ENCODE measurements around the gene CNTN1.
A peak's percentile ranks its signal among the peaks of the same experiment; 100 is the strongest.

Gene CNTN1

GRCh38 chr12:40648519-40648918 is 43.7 kb upstream of the CNTN1 start:
- Histone ChIP-seq H3K4me3 (no peak overlapping the region), H3K9ac (ENCODE audit: insufficient read length) (no peak overlapping the region), H3K36me3 (ENCODE audit: insufficient read depth, low read length) (no peaks in the 10 kb centered on the region), H3K27ac (no peak overlapping the region), H3K9me3 (ENCODE audit: low read depth, low read length) (no peaks in the 10 kb centered on the region)
- no peak for DNase-seq (ENCODE audit: low read depth, low spot score)
- TF ChIP-seq EZH2 (IDR thresholded peaks at IDR 0.05): no peak
- no peak for TF ChIP-seq POLR2AphosphoS5 (IDR thresholded peaks at IDR 0.05; ENCODE audit: borderline replicate concordance, low read depth, low read length)
- TF ChIP-seq FOXP2 (optimal IDR thresholded peaks at IDR 0.05; ENCODE audit: control extremely low read depth, extremely low read length, insufficient read depth): no peak

- TF ChIP-seq FOXP2 (optimal IDR thresholded peaks at IDR 0.05; ENCODE audit: control extremely low read depth, extremely low read length, insufficient read depth) (no peak), POLR2AphosphoS5 (IDR thresholded peaks at IDR 0.05; ENCODE audit: borderline replicate concordance, low read depth, low read length) (no peak), EZH2 (IDR thresholded peaks at IDR 0.05) (no peak)
- DNase-seq (ENCODE audit: low read depth, low spot score): no peak
- Histone ChIP-seq H3K9ac (ENCODE audit: insufficient read length) (no peak overlapping the region), H3K4me3 (no peak overlapping the region), H3K9me3 (ENCODE audit: low read depth, low read length) (no peaks in the 10 kb centered on the region), H3K36me3 (ENCODE audit: insufficient read depth, low read length) (no peaks in the 10 kb centered on the region), H3K27ac (no peak overlapping the region)
Measured at GRCh38 chr12:40650038-40650704, 42.1 kb upstream of the CNTN1 start.

- H3K27ac ChIP-seq: no peak overlapping the region
- no peaks in the 10 kb centered on the region for H3K9me3 ChIP-seq (ENCODE audit: low read depth, low read length)
- TF ChIP-seq FOXP2 (optimal IDR thresholded peaks at IDR 0.05; ENCODE audit: control extremely low read depth, extremely low read length, insufficient read depth) (no peak), POLR2AphosphoS5 (IDR thresholded peaks at IDR 0.05; ENCODE audit: borderline replicate concordance, low read depth, low read length) (no peak), EZH2 (IDR thresholded peaks at IDR 0.05) (no peak)
- no peak for DNase-seq (ENCODE audit: low read depth, low spot score)
- H3K9ac ChIP-seq (ENCODE audit: insufficient read length): no peak overlapping the region
- no peak overlapping the region for H3K4me3 ChIP-seq
- H3K36me3 ChIP-seq (ENCODE audit: insufficient read depth, low read length): no peaks in the 10 kb centered on the region
Measured at GRCh38 chr12:40655451-40655850, 36.8 kb upstream of the CNTN1 start.

- Histone ChIP-seq H3K9ac (ENCODE audit: insufficient read length) (no peak overlapping the region), H3K9me3 (ENCODE audit: low read depth, low read length) (peaks cover 2% of the 10 kb centered on the region; the same call in 1 of the 2 replicates), H3K36me3 (ENCODE audit: insufficient read depth, low read length) (no peaks in the 10 kb centered on the region), H3K4me3 (no peak overlapping the region), H3K27ac (no peak overlapping the region)
- TF ChIP-seq FOXP2 (optimal IDR thresholded peaks at IDR 0.05; ENCODE audit: control extremely low read depth, extremely low read length, insufficient read depth) (no peak), POLR2AphosphoS5 (IDR thresholded peaks at IDR 0.05; ENCODE audit: borderline replicate concordance, low read depth, low read length) (no peak), EZH2 (IDR thresholded peaks at IDR 0.05) (no peak)
- DNase-seq (ENCODE audit: low read depth, low spot score): no peak
Measured at GRCh38 chr12:40662366-40662765, 29.9 kb upstream of the CNTN1 start.

- H3K27ac ChIP-seq: no peak overlapping the region
- no peak overlapping the region for H3K4me3 ChIP-seq
- peaks cover 2% of the 10 kb centered on the region; the same call in 1 of the 2 replicates for H3K9me3 ChIP-seq (ENCODE audit: low read depth, low read length)
- H3K36me3 ChIP-seq (ENCODE audit: insufficient read depth, low read length): no peaks in the 10 kb centered on the region
- no peak for TF ChIP-seq FOXP2 (optimal IDR thresholded peaks at IDR 0.05; ENCODE audit: control extremely low read depth, extremely low read length, insufficient read depth)
- no peak for TF ChIP-seq EZH2 (IDR thresholded peaks at IDR 0.05)
- TF ChIP-seq POLR2AphosphoS5 (IDR thresholded peaks at IDR 0.05; ENCODE audit: borderline replicate concordance, low read depth, low read length): no peak
- DNase-seq (ENCODE audit: low read depth, low spot score): no peak
- no peak overlapping the region for H3K9ac ChIP-seq (ENCODE audit: insufficient read length)
Measured at GRCh38 chr12:40663781-40664180, 28.5 kb upstream of the CNTN1 start.

- Histone ChIP-seq H3K9ac (ENCODE audit: insufficient read length) (no peak overlapping the region), H3K36me3 (ENCODE audit: insufficient read depth, low read length) (no peaks in the 10 kb centered on the region), H3K9me3 (ENCODE audit: low read depth, low read length) (peaks cover 2% of the 10 kb centered on the region; the same call in 1 of the 2 replicates), H3K4me3 (no peak overlapping the region), H3K27ac (no peak overlapping the region)
- TF ChIP-seq EZH2 (IDR thresholded peaks at IDR 0.05) (no peak), POLR2AphosphoS5 (IDR thresholded peaks at IDR 0.05; ENCODE audit: borderline replicate concordance, low read depth, low read length) (no peak), FOXP2 (optimal IDR thresholded peaks at IDR 0.05; ENCODE audit: control extremely low read depth, extremely low read length, insufficient read depth) (no peak)
- DNase-seq (ENCODE audit: low read depth, low spot score): no peak
Measured at GRCh38 chr12:40668099-40668529, 24.1 kb upstream of the CNTN1 start.

- peak; percentile 28 for DNase-seq (ENCODE audit: low read depth, low spot score)
Measured at GRCh38 chr12:40672741-40673271, 19.4 kb upstream of the CNTN1 start.

GRCh38 chr12:40681148-40681547 is 11.1 kb upstream of the CNTN1 start:
- Histone ChIP-seq H3K27ac (no peak overlapping the region), H3K4me3 (no peak overlapping the region), H3K9me3 (ENCODE audit: low read depth, low read length) (no peaks in the 10 kb centered on the region), H3K36me3 (ENCODE audit: insufficient read depth, low read length) (no peaks in the 10 kb centered on the region), H3K9ac (ENCODE audit: insufficient read length) (no peak overlapping the region)
- no peak for DNase-seq (ENCODE audit: low read depth, low spot score)
- TF ChIP-seq POLR2AphosphoS5 (IDR thresholded peaks at IDR 0.05; ENCODE audit: borderline replicate concordance, low read depth, low read length): no peak
- no peak for TF ChIP-seq EZH2 (IDR thresholded peaks at IDR 0.05)
- no peak for TF ChIP-seq FOXP2 (optimal IDR thresholded peaks at IDR 0.05; ENCODE audit: control extremely low read depth, extremely low read length, insufficient read depth)

More at GRCh38 chr12:40672741-40673271, 19.4 kb upstream of the CNTN1 start:
- Histone ChIP-seq H3K36me3 (ENCODE audit: insufficient read depth, low read length) (no peaks in the 10 kb centered on the region), H3K9me3 (ENCODE audit: low read depth, low read length) (no peaks in the 10 kb centered on the region), H3K9ac (ENCODE audit: insufficient read length) (peak overlapping the region; percentile 56), H3K27ac (peak overlapping the region; percentile 86), H3K4me3 (peak overlapping the region; percentile 66)
- TF ChIP-seq FOXP2 (optimal IDR thresholded peaks at IDR 0.05; ENCODE audit: control extremely low read depth, extremely low read length, insufficient read depth): peak; percentile 94
- TF ChIP-seq EZH2 (IDR thresholded peaks at IDR 0.05): no peak
- no peak for TF ChIP-seq POLR2AphosphoS5 (IDR thresholded peaks at IDR 0.05; ENCODE audit: borderline replicate concordance, low read depth, low read length)

Data from SK-N-MC (cell line).